ENCODE results near the gene EPHA4. TPM values are rescaled to one million over a fixed set of nuclear protein-coding genes. Genes with fewer than 3 reads are reported as not detected.

The EPHA4 gene
- 2.2 and 2.4 TPM in 2 replicates for total RNA-seq

GRCh38 chr2:221572219-221572820 lies at the start of gene EPHA4:
EPHA4 (minus strand) TSS chr2:221572304; CDS start chr2:221572248, 56 bp downstream.
- DNase-seq (ENCODE audit: low read depth in 2 of 2) = peak; percentile 43 to 88

- DNase-seq (ENCODE audit: low read depth in 2 of 2) = no peak
Observed at GRCh38 chr2:221618007-221618406, 45.9 kb upstream of the EPHA4 start.

- no peak for DNase-seq (ENCODE audit: low read depth in 2 of 2)
Observed at GRCh38 chr2:221616561-221616960, 44.5 kb upstream of the EPHA4 start.

GRCh38 chr2:221614274-221614673 lies 42.2 kb upstream of the EPHA4 start:
- no peak for DNase-seq (ENCODE audit: low read depth in 2 of 2)

GRCh38 chr2:221612800-221613199 lies 40.7 kb upstream of the EPHA4 start:
- no peak for DNase-seq (ENCODE audit: low read depth in 2 of 2)

GRCh38 chr2:221612161-221612560 lies 40.1 kb upstream of the EPHA4 start:
- DNase-seq (ENCODE audit: low read depth in 2 of 2) = no peak

- DNase-seq (ENCODE audit: low read depth in 2 of 2) = no peak
Observed at GRCh38 chr2:221610675-221611074, 38.6 kb upstream of the EPHA4 start.

GRCh38 chr2:221610255-221610654 lies 38.2 kb upstream of the EPHA4 start:
- DNase-seq (ENCODE audit: low read depth in 2 of 2) = no peak

GRCh38 chr2:221608442-221608841 lies 36.3 kb upstream of the EPHA4 start:
- no peak for DNase-seq (ENCODE audit: low read depth in 2 of 2)

GRCh38 chr2:221606424-221606823 lies 34.3 kb upstream of the EPHA4 start:
- DNase-seq (ENCODE audit: low read depth in 2 of 2) = no peak

GRCh38 chr2:221605751-221606240 lies 33.7 kb upstream of the EPHA4 start:
- DNase-seq (ENCODE audit: low read depth in 2 of 2) = no peak

- DNase-seq (ENCODE audit: low read depth in 2 of 2) = no peak
Observed at GRCh38 chr2:221602938-221603337, 30.8 kb upstream of the EPHA4 start.

GRCh38 chr2:221601376-221601775 lies 29.3 kb upstream of the EPHA4 start:
- no peak for DNase-seq (ENCODE audit: low read depth in 2 of 2)

- no peak for DNase-seq (ENCODE audit: low read depth in 2 of 2)
Observed at GRCh38 chr2:221600388-221600787, 28.3 kb upstream of the EPHA4 start.

- DNase-seq (ENCODE audit: low read depth in 2 of 2) = peak in 1 of 2 donors; percentile 1
Observed at GRCh38 chr2:221596192-221596591, 24.1 kb upstream of the EPHA4 start.

- no peak for DNase-seq (ENCODE audit: low read depth in 2 of 2)
Observed at GRCh38 chr2:221590861-221591365, 18.8 kb upstream of the EPHA4 start.

- no peak for DNase-seq (ENCODE audit: low read depth in 2 of 2)
Observed at GRCh38 chr2:221589696-221590095, 17.6 kb upstream of the EPHA4 start.

GRCh38 chr2:221588306-221588985 lies 16.3 kb upstream of the EPHA4 start:
- DNase-seq (ENCODE audit: low read depth in 2 of 2) = no peak

GRCh38 chr2:221581986-221582385 lies 9.9 kb upstream of the EPHA4 start:
- DNase-seq (ENCODE audit: low read depth in 2 of 2) = no peak

GRCh38 chr2:221574231-221574570 lies 2.1 kb upstream of the EPHA4 start:
- no peak for DNase-seq (ENCODE audit: low read depth in 2 of 2)

GRCh38 chr2:221573430-221574230 lies 1.5 kb upstream of the EPHA4 start:
- DNase-seq (ENCODE audit: low read depth in 2 of 2) = peak; percentile 6 to 68

- DNase-seq (ENCODE audit: low read depth in 2 of 2) = peak in 1 of 2 donors; percentile 33
Observed at GRCh38 chr2:221572821-221573429, 821 bp upstream of the EPHA4 start.
